ENCODE measurements around the gene CHAF1A. TPM values are rescaled to one million over a fixed set of nuclear protein-coding genes. Genes with fewer than 3 reads are reported as not detected.

CHAF1A gene
- total and polyA plus RNA-seq, 2 donors (not counting 1 experiment from before 2014, with no cell fraction given) = 5.9 TPM

GRCh38 chr19:4423416-4424126, 21.1 kb downstream of the CHAF1A start:
- Histone ChIP-seq H3K9me3 (ENCODE audit: control insufficient read depth, insufficient read depth, low read depth, low read length) (no peaks in the 10 kb centered on the region), H3K4me1 (ENCODE audit: control insufficient read depth, extremely low read depth, insufficient read depth, low read length) (no peaks in the 10 kb centered on the region), H2AFZ (ENCODE audit: low read length) (no peak overlapping the region), H3K9ac (ENCODE audit: insufficient read depth, low read length) (no peak overlapping the region), H3K4me2 (ENCODE audit: extremely low read depth, insufficient read depth, low read length) (no peak overlapping the region), H3K27me3 (ENCODE audit: control insufficient read depth, insufficient read depth, low read length) (no peaks in the 10 kb centered on the region), H3K36me3 (ENCODE audit: control insufficient read depth, insufficient read depth, low read length) (peaks cover 6% of the 10 kb centered on the region), H3K79me2 (ENCODE audit: control insufficient read depth, insufficient read depth, low read length) (no peaks in the 10 kb centered on the region), H3K4me3 (replicated peaks in 1 of 4; ENCODE audit: control extremely low read depth in 1 of 4, insufficient read depth in 1 of 4, low read depth in 3 of 4, low read length in 4 of 4) (no peak overlapping the region), H3K27ac (ENCODE audit: insufficient read depth, low read length) (no peak overlapping the region), H4K20me1 (ENCODE audit: control insufficient read depth, extremely low read depth, insufficient read depth, low read length) (no peaks in the 10 kb centered on the region)
- no peak for TF ChIP-seq EZH2 (IDR thresholded peaks at IDR 0.05; ENCODE audit: low read length, missing control alignments)
- TF ChIP-seq CTCF (conservative IDR thresholded peaks at IDR 0.05 in 1 of 2, IDR thresholded peaks at IDR 0.05 in 1 of 2; ENCODE audit: low read depth in 1 of 2, low read length in 2 of 2) = no peak
- no peak for DNase-seq (ENCODE audit: low read depth in 2 of 2)

GRCh38 chr19:4425537-4425936, 23.1 kb downstream of the CHAF1A start:
- H3K36me3 ChIP-seq (ENCODE audit: control insufficient read depth, insufficient read depth, low read length) = peaks cover 10% of the 10 kb centered on the region
- no peak for TF ChIP-seq CTCF (conservative IDR thresholded peaks at IDR 0.05 in 1 of 2, IDR thresholded peaks at IDR 0.05 in 1 of 2; ENCODE audit: low read depth in 1 of 2, low read length in 2 of 2)
- TF ChIP-seq EZH2 (IDR thresholded peaks at IDR 0.05; ENCODE audit: low read length, missing control alignments) = no peak

GRCh38 chr19:4428326-4428975, 26.0 kb downstream of the CHAF1A start:
- Histone ChIP-seq H3K36me3 (ENCODE audit: control insufficient read depth, insufficient read depth, low read length) (peaks cover 18% of the 10 kb centered on the region), H3K4me2 (ENCODE audit: extremely low read depth, insufficient read depth, low read length) (no peak overlapping the region), H3K9ac (ENCODE audit: insufficient read depth, low read length) (no peak overlapping the region)

More at GRCh38 chr19:4425537-4425936, 23.1 kb downstream of the CHAF1A start:
- DNase-seq (ENCODE audit: low read depth in 2 of 2) = peak; percentile 77 to 83
- H3K79me2 ChIP-seq (ENCODE audit: control insufficient read depth, insufficient read depth, low read length) = no peaks in the 10 kb centered on the region
- no peaks in the 10 kb centered on the region for H3K27me3 ChIP-seq (ENCODE audit: control insufficient read depth, insufficient read depth, low read length)
- no peak overlapping the region for H3K4me2 ChIP-seq (ENCODE audit: extremely low read depth, insufficient read depth, low read length)
- H4K20me1 ChIP-seq (ENCODE audit: control insufficient read depth, extremely low read depth, insufficient read depth, low read length) = no peaks in the 10 kb centered on the region
- peaks cover 2% of the 10 kb centered on the region for H3K4me1 ChIP-seq (ENCODE audit: control insufficient read depth, extremely low read depth, insufficient read depth, low read length)
- no peaks in the 10 kb centered on the region for H3K9me3 ChIP-seq (ENCODE audit: control insufficient read depth, insufficient read depth, low read depth, low read length)
- no peak overlapping the region for H3K9ac ChIP-seq (ENCODE audit: insufficient read depth, low read length)
- H3K27ac ChIP-seq (ENCODE audit: insufficient read depth, low read length) = peak overlapping the region; percentile 22
- no peak overlapping the region for H3K4me3 ChIP-seq (replicated peaks in 1 of 4; ENCODE audit: control extremely low read depth in 1 of 4, insufficient read depth in 1 of 4, low read depth in 3 of 4, low read length in 4 of 4)
- no peak overlapping the region for H2AFZ ChIP-seq (ENCODE audit: low read length)

More at GRCh38 chr19:4428326-4428975, 26.0 kb downstream of the CHAF1A start:
- Histone ChIP-seq H3K27me3 (ENCODE audit: control insufficient read depth, insufficient read depth, low read length) (no peaks in the 10 kb centered on the region), H4K20me1 (ENCODE audit: control insufficient read depth, extremely low read depth, insufficient read depth, low read length) (no peaks in the 10 kb centered on the region), H3K9me3 (ENCODE audit: control insufficient read depth, insufficient read depth, low read depth, low read length) (no peaks in the 10 kb centered on the region), H2AFZ (ENCODE audit: low read length) (no peak overlapping the region), H3K27ac (ENCODE audit: insufficient read depth, low read length) (no peak overlapping the region), H3K79me2 (ENCODE audit: control insufficient read depth, insufficient read depth, low read length) (no peaks in the 10 kb centered on the region), H3K4me1 (ENCODE audit: control insufficient read depth, extremely low read depth, insufficient read depth, low read length) (peaks cover 2% of the 10 kb centered on the region), H3K4me3 (replicated peaks in 1 of 4; ENCODE audit: control extremely low read depth in 1 of 4, insufficient read depth in 1 of 4, low read depth in 3 of 4, low read length in 4 of 4) (no peak overlapping the region)
- no peak for DNase-seq (ENCODE audit: low read depth in 2 of 2)
- no peak for TF ChIP-seq CTCF (conservative IDR thresholded peaks at IDR 0.05 in 1 of 2, IDR thresholded peaks at IDR 0.05 in 1 of 2; ENCODE audit: low read depth in 1 of 2, low read length in 2 of 2)
- TF ChIP-seq EZH2 (IDR thresholded peaks at IDR 0.05; ENCODE audit: low read length, missing control alignments) = no peak
